ENCODE data around the gene CRABP1. TPM values are rescaled to one million over a fixed set of nuclear protein-coding genes. Genes with fewer than 3 reads are reported as not detected.

The CRABP1 gene
- total RNA-seq, 1 donor, result not detected

DNA sequence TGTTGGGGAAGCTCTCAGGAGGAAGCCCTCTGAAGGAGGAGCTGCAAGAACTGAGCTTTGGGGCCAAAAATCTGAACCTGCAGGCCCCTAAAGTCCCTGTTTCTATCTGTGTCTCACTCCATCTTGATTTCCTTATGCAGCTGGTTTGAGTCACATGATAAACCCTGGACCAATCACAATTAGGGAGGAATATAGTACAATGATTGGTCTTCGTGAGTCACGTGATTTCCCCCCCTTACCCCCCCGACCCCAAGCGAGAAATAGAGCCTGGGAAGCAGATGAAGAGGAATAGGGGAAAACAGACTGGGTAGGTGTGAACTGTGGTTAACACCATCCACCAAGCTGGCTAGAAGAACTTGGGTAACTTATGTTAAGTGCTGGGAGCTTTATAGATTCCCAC is 12.9 kb downstream of the CRABP1 start:
- TF ChIP-seq, protein P1, sequence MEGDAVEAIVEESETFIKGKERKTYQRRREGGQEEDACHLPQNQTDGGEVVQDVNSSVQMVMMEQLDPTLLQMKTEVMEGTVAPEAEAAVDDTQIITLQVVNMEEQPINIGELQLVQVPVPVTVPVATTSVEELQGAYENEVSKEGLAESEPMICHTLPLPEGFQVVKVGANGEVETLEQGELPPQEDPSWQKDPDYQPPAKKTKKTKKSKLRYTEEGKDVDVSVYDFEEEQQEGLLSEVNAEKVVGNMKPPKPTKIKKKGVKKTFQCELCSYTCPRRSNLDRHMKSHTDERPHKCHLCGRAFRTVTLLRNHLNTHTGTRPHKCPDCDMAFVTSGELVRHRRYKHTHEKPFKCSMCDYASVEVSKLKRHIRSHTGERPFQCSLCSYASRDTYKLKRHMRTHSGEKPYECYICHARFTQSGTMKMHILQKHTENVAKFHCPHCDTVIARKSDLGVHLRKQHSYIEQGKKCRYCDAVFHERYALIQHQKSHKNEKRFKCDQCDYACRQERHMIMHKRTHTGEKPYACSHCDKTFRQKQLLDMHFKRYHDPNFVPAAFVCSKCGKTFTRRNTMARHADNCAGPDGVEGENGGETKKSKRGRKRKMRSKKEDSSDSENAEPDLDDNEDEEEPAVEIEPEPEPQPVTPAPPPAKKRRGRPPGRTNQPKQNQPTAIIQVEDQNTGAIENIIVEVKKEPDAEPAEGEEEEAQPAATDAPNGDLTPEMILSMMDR (IDR thresholded peaks at IDR 0.05; ENCODE audit: insufficient read depth, low read length), result no peak
- peak; percentile 8 for DNase-seq (ENCODE audit: low read depth)
- no peak overlapping the region for H3K4me3 ChIP-seq (ENCODE audit: low read depth, low read length)

DNA sequence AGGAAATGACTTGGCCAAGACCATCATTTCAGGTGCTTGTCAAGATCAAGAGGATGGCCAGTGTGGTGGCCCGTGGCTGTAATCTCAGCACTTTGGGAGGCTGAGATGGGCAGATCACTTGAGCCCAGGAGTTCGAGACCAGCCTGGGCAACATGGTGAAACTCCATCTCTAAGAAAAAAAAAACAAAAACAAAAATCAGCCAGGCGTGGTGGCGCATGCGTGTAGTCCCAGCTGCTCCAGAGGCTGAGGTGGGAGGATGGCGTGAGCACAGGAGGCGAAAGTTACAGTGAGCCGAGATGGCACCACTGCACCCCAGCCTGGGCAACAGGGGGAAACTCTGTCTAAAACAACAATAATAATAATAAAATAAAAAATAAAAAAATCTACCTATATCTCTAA is 15.0 kb downstream of the CRABP1 start:
- TF ChIP-seq, protein P1 (IDR thresholded peaks at IDR 0.05; ENCODE audit: insufficient read depth, low read length), result no peak
- DNase-seq (ENCODE audit: low read depth), result no peak
- no peak overlapping the region for H3K4me3 ChIP-seq (ENCODE audit: low read depth, low read length)

DNA sequence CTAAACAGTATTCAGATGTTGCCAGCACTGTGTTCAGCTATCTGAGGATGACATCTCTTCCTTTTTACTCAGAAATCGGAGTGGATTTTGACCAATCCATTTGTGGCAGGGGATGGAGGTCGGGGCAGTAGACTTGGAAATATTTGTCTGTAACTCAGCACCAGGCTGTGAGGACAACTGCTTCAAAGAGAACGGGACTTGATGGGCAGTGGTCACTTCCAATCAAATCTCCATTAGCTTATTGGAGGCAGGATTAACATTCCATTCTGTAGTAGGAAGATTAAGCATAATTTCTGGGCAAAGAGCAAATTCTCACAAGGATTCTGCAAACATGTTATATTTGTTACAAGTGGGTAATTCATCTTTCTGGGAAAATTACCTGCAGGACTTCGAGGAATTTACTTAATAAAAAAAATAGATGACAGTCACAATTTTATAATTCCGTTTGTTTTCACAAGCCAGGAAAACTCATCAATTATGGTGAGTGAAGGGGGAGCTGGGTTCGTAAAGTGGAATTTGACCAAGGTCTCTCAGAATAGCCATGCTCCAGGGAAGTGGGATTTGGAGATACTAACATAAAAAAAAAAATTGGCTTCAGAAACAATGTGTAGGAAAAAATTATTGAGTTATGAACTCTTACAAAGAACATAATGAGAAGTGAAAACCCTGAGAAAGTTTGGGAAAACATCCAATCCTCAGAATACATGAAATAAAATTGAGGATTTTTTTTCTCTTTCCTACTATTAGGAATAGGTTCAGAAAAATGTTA is 18.1 kb downstream of the CRABP1 start:
- TF ChIP-seq, protein P1 (IDR thresholded peaks at IDR 0.05; ENCODE audit: insufficient read depth, low read length), result no peak
- H3K4me3 ChIP-seq (ENCODE audit: low read depth, low read length), result no peak overlapping the region
- peak; percentile 18 for DNase-seq (ENCODE audit: low read depth)

DNA sequence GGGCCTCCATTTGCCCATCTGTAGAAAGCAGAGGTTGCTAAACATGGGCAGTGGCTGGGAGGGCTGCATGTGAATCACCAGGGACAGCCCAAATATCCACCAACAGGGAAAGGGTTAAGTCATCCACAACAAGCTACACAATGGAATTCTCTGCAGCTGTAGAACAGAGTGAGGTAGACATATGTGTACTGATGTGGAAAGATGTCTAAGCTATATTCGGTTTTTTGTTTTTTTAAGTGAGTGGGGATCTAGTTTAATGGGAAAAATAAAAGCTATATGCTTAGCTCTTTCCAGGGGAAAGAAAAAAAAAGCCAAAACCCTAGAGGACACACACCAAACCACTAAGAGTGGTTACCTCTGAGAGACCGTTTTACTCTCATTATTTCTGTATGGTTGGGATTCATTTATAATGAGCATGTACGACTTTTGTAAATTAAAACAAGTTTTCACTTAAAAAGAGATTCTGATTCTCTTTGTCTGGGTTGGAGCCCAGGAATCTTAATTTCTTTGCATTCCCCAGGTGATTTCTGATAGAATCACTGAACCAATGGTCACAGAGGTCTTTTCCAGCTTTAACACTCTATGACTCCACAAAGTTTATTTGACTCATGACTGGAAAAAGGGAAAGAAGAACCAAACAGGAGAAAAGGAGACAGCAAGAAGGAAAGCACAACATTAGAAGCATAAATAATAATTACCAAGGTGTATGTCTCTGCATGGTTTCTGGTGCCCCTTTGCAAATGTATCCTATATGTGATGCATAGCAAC is 19.1 kb downstream of the CRABP1 start:
- H3K4me3 ChIP-seq (ENCODE audit: low read depth, low read length), result no peak overlapping the region
- DNase-seq (ENCODE audit: low read depth), result no peak
- TF ChIP-seq, protein P1 (IDR thresholded peaks at IDR 0.05; ENCODE audit: insufficient read depth, low read length), result no peak

DNA sequence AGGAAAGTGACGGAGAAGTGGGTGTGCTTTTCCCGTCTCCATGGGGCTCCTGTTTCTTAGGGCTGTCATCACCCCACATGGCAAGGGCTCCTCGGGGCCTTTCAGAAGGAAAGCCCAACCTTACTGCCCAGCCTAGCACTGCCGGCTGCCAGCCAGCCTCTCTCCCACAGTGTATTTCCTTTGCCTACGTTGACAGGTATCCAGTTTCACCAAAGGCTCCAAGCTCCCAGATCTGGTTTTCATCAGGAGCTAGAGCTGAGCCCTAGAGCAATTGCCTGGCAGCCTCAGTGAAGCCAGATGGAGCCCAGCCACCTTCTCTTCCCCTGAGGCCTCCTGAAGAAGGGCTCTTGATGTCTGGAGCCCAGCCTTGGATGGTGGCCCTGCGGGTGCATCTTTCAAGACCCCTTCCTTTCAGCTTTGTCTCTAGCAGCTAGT is 20.2 kb downstream of the CRABP1 start:
- TF ChIP-seq, protein P1 (IDR thresholded peaks at IDR 0.05; ENCODE audit: insufficient read depth, low read length), result no peak
- H3K4me3 ChIP-seq (ENCODE audit: low read depth, low read length), result no peak overlapping the region
- peak; percentile 66 for DNase-seq (ENCODE audit: low read depth)

DNA sequence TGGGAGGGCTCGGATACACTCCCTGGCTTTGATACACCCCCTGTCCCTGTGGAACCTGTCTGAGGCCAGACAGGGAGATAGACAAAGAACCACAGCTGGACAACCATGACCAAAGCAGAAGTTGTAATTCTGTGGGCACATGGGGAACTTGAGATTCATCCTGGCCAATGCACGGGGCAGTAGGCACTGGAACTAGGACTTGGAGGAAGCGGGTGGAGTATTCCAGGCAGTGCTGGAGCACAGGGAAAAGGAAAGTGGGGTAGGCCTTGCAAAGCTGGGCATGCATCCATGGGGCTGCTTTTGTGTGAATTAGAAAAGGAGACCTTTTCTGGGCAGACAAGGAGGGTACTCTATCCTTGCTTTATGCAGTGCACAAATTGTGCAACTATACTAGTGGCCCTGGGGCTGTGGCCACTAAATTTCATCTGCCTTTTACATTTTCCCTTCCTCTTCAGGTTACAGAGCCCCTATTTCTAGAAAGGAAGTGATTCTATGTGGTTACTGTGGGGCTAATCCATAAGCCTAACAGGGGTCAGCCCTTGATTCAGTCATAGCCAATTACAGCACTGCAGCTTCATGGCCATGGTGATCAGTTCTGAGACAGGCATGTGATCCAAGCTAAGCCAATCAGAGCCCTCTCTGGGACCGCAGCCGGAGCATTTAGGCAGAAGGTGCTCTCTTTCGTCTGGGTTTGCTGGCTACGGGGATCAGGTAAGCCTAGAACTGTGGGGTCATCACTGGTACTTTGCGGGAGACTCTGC is 21.0 kb downstream of the CRABP1 start:
- no peak for DNase-seq (ENCODE audit: low read depth)
- TF ChIP-seq, protein P1 (IDR thresholded peaks at IDR 0.05; ENCODE audit: insufficient read depth, low read length), result no peak
- H3K4me3 ChIP-seq (ENCODE audit: low read depth, low read length), result no peak overlapping the region
